ENCODE data around the gene EFCAB6.

The EFCAB6 gene

GRCh38 chr22:43828725-43828997 lies 16.6 kb upstream of the EFCAB6 start:
- no peak for DNase-seq

DNA sequence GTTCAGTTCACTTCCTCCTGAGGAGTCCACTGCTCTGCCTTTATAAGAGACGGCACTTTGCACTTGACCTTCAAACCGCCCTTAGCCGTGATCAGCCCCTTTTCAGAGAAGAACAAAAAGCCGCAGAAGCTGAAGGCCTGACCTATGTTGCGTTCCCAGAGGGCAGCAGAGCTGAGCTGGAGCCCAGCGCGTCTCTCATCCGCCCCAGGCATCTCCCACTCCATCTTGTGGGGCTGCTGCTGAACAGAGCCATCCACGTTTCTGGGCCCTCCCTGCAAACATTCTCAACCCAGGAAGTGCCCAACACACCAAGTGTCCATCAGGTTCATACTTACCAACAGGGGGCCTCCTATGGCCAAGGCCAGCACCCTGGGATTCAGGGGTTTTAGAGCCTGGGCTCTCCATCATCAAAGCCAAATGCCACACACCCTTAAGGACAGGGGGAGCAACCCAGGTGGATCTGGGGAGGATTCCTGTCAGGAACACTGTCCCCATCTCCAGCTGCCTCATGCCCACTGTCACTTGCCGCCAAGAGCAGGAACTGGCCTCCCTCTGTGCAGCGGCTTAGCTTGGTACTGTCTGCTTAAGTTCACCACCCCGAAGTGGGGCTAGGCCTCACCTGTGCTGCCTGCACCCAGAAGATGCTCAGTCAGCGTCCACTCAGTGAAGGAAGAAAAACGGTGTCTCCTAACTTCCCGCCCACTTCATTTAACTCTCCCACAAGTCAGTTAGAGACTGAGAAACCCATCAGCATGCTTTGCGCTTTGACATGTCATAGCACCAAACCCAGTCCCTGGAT lies 16.0 kb upstream of the EFCAB6 start:
- DNase-seq: no peak

DNA sequence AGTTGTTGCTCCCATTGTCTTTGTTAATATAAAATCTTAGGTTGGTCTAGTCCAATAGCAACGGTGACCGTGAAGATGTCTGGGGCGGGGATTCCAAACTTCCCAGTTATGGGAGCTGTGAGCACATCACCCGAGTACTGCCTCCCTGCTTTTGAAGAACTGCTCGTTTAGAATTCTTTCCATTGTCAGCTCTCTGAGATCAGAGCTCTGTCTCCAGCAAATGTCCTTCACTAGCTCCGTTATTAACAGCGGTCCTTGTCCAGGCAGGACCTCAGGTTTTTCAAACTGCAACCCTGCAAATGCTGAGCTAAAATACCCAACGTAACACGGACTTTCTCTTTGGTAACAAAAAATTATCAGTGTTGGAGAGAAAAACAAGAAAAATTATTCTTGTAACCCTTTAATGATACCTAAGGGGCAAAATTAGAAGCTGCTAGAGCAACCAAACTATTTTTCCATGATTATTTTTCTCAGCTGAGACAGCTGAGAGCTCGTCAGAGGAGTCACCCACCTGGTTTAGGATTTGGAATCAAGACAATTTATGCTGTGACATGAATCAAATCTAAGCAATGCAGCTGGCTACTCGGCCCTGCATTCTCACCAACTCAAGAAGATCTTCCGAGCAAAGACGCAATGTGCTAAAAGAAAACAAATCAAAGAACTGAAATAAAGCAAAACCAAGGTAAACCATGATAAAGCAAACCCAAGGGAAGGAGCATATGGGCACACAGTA lies 15.1 kb upstream of the EFCAB6 start:
- DNase-seq: no peak

DNA sequence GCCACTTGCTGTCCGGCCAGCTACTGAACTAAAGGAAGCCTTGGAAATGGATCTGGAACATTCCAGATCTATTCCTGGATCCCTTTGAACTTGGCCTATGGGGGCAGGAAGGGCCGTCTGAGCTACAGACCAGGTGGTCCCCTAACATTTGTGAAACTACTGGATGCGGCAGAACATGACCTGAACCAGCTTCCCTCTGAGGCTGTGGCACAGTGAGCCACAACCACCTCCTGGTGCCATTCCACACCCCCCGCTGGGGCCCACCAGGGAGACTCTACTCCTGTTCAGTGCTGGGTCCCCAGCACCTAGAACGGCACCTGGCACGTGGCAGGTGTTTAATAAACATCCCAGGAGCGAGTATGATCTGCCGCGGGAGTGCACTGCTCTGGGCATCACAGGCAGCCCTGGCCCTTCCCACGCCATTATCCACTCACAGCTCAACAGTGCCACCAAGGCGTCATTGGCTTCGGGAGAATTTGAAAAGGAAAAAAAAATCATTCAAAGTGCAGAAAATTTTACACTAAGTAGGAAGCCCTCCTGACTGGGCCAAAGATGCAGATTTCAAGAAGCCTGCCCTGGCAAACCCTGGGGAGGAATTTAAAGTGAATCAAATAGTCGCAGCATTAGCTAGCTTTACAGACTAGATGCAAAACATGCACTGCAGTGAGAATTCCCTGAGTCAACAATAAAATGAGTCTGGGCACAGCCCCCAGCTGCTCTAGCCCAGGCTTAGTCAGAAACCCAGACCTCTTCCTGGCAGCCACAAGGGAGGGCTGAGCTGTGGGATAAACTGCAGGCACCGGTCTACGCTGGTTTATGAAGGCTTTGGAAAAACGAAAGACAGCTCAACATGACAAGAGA lies 14.3 kb upstream of the EFCAB6 start:
- DNase-seq: peak; percentile 83

DNA sequence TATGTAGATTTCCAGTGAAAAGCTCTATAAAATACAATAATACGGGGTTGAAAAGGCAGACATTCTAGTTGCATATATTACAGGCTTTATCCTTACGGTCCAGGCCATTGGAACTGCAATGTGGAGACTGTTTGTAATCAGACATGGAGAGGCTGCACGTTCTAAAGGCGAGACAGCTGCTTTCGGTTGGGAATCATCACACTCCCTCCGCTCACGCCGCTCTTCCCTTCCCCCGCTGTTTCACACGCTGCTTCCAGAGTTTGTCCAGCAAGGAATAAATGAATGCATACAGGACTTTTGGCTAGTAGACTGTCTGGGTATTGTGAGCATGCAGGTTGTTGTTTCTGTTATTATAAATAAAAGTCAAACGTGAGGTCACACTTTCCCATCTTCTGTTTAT lies 13.5 kb upstream of the EFCAB6 start:
- no peak for DNase-seq

GRCh38 chr22:43824724-43825420 lies 12.8 kb upstream of the EFCAB6 start:
- DNase-seq: no peak

GRCh38 chr22:43823911-43824665 lies 12.0 kb upstream of the EFCAB6 start:
- no peak for DNase-seq

DNA sequence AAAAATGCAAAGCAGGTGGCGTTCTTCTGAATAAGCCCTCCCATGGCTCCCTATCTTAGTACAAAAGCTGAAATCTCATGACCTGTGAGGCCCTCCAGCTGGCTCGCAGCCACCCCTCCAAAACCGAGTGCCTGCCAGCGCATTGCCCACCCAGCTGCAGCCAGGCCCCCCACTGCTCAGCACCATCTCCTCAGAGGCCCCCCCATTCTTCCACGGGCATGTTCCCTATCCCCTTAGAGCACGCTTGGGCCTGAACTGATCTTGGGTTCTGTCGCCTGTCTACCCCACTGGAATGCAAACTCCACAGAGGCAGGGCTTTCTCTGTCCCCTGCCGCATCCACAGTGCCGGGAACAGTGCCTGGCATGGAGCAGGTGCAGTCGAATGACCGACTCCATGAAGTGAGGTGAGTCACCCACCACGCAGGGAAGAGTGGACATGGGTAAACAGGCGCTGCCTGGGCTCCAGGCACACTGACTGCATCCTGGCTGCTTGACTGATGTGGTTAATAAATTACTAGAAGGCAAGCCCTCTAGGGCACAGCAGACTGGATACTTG lies 11.3 kb upstream of the EFCAB6 start:
- DNase-seq: no peak

DNA sequence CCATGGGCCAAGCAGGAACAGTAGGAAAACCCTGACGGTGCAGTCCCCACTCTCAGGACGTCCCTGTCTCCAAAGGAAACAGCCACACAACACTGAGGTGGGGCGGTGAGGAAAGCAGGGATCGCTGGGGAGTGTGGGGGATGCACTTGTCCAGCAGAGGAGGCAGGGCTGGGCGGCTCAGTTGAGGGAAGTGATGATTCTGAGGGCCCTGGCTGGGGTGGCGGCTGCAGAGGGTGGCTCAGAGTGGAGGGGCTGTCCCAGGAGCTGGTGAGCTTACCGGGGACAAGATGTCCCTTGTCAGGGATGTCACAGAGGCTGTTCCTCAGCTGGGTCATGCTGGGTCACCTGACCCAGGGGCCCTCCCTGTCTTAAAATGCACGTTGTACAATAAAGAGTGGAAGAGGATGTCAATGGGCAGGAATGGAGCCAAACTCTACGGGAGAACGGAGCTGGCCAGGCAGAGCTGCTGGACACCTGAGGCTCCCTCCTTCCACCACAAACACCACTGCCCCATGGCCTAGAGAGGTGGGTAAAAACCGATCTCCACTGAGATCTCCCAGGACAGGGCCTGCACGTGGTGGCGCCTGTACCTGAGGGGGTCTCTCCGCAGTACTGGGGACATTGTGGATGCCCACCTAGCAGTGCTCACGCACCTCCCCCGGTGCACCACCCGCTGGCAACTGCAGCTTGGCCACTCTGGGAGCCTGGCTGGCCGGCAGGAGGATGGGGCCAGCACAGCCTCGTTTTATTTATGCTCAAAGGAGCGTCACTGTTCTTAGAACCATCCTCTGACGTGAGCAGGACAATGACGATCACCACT lies 9.7 kb upstream of the EFCAB6 start:
- DNase-seq: no peak

DNA sequence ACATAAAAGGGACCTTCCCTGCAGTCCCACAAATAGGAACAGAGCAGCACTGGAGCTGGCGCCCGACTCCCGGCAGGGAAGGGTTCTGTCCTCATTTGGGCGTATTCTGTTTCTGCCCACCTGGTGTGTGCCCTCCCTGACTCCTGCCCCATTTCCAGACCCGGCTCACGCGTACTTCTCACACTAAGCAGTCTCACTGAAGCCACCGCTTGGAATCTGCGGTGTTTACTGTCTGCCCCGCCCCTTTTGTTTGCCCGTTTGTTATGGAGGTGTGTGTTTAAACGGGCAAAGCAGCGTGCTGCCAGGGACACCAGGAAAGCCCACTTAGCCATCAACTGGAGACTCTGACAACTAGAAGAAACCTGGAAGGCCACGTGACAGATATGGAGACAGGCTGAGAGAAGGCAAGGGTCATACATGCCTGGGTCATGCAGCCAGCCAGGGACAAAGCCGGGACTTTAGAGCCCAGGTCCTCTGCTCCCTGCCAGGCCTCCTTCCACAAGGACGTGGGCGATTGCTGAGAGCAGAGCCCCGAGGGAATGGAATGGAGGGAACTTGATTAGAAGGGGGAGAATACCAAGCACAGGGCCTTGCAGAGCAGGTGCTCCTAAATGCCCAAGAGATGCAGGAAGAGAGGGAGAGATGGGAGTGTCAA lies 8.7 kb upstream of the EFCAB6 start:
- no peak for DNase-seq

DNA sequence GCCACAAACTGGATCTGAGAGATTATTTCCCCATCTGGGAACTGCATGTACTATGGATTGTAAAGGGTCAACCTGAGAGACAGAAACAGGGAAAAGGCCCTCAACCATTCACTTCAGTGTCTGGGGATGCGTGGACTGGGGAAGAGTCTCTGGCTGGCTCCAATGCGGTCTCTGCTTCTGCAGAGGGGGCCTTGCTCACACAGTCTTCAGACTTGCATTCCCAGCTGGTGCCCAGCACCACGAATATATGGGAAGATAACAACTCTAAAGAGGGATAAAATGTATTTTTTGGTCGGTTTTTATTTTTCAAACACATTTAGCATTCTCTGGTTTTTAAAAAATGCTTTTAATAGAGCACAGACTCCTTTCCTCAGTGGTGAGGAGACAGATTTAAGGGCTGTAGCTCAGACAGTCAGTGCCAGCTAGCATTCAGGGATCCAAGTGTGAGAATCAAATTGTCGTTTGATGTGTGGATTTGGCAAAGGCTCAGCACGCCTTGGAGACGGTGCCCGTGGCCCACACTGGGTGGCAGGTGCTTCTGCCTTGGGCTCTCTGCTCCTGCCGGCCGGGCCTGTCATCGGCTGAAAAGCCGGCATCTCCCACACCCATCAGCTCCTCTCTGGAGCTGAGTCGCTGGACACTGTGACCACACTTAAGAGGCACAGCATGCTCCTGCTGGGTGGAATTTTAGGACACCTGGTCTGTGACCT lies 8.0 kb upstream of the EFCAB6 start:
- no peak for DNase-seq

GRCh38 chr22:43819421-43819921 lies 7.4 kb upstream of the EFCAB6 start:
- DNase-seq: no peak

DNA sequence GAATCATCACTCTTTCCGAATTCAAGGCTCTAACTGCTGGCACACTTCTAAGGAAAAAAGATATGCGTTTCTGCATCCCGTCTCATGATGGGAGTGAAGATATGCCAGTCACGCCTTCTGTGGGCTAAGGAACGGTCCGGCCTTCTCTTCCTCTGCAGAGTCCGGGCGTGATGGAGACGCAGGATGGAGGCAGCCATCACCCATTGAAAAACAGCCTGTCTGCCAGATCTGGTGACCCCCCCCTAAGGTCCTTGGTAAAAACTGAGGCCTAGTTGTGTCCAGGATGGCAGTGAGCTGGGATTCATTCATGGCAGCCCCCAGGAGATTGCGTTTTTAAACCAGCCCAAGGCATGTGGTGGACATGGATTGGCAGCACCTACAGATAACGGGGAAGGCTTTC lies 6.9 kb upstream of the EFCAB6 start:
- no peak for DNase-seq

DNA sequence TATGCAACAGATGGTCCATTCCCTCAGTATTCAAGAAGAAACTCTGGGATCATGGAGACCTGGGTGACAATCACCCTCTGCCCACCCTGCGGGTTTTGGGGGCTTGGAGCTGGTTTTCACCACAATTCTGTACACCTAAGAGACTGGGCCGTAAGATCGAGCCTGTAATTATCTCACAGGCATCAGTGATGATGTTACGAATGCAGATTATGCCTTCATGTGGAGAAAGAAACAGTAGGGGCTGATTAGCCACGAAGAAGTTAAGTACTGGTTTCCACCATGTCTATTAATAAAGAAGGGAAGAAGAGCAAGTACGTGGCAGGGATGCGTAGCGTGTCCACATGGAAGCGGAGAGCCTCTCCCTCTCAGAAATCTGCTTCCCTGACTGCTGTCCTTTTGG lies 5.3 kb upstream of the EFCAB6 start:
- no peak for DNase-seq

DNA sequence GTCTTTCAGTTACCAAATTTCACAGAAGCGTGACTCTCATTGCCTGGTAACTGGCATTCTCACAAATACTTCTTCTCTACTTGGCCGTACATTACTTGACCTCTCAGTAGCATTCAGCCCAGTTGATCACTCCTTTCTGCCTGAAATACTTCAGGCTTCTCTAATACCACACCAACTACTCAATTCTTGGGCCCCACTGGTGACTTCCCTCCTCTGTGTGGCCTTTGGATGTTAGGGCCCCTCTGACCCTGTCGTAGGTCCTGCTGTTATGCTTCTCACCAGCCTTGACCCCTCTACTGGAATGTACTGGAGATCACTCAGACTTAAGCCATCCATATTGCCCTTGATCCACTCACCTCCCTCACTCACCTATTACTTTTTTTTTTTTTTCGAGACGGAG lies 2.2 kb upstream of the EFCAB6 start:
- DNase-seq: no peak

- no peak for DNase-seq
Measured at GRCh38 chr22:43812890-43813289, 785 bp upstream of the EFCAB6 start.

- peak; percentile 17 for DNase-seq
Measured at GRCh38 chr22:43811777-43812148, 342 bp downstream of the EFCAB6 start.

GRCh38 chr22:43802897-43803495 lies 9.1 kb downstream of the EFCAB6 start:
- no peak for DNase-seq

DNA sequence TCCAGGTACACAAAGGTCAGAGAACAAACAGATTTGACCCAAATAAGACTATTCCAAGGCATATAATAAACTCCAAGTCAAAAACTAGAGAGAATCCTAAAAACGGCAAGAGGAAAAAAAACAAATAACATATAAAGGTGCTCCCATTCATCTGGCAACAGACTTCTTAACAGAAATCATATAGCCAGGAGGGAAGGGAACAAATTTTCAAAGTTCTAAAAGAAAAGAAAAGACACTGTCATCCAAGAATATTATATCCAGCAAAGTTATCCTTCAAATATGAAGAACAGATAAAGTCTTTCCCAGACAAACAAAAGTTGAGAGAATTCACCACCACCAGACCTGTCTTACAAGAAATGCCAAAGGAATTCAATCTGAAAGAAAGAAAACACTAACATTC lies 11.1 kb downstream of the EFCAB6 start:
- no peak for DNase-seq

All from fibroblast of skin of right biceps (primary cell).